AG04450 (cell line): ENCODE measurements around the gene DMBT1. TPM values are rescaled to one million over a fixed set of nuclear protein-coding genes. Genes with fewer than 3 reads are reported as not detected.

Source experiments
- CTCF ChIA-PET: fragments of 300-600, 350-600 bp; formaldehyde crosslinking; extraction: SDS; loops from one replicate; lab custom pipeline; 2022; ENCODE audit warnings: antibody characterized with exemption, inconsistent platforms; lab: Charles Lee
- POLR2A ChIA-PET: fragments of 350-600 bp; formaldehyde crosslinking; extraction: SDS; loops from one replicate; lab custom pipeline; 2021; ENCODE audit warnings: antibody characterized with exemption, inconsistent platforms; lab: Yijun Ruan, JAX
- DNase-seq: peaks from one replicate; pipeline ENCODE4 v3.0.0-alpha.2; 2011; ENCODE audit warnings: low read depth, low spot score
- H3K27ac ChIP-seq: one replicate; pipeline ENCODE4 v1.5.1; 2012; ENCODE audit warnings: low read depth, low read length, control low read depth
- H3K27me3 ChIP-seq: one replicate; pipeline ENCODE4 v1.6.0; 2012; ENCODE audit warnings: low read length; ENCODE audit not compliant: control insufficient read depth, insufficient read depth
- H3K4me3 ChIP-seq: 2 replicates; pipeline ENCODE4 v1.5.1; 2011; ENCODE audit warnings: mild to moderate bottlenecking, low read depth, low read length, control low read depth
- H3K9me3 ChIP-seq: 2 replicates; pipeline ENCODE4 v1.5.1; 2012; ENCODE audit warnings: low read length; ENCODE audit not compliant: control insufficient read depth, insufficient read depth
- CTCF ChIP-seq: IDR thresholded peaks from 2 replicates; pipeline ENCODE4 v1.5.1; 2011; ENCODE audit warnings: low read depth, low read length, control low read depth, inconsistent platforms
- polyA plus RNA-seq: library from polyadenylated mRNA; depleted of rRNA; stranded (reverse); fragments of >200 nt; gene quantifications from 2 replicates; pipeline ENCODE4 v1.2.3, GENCODE V29; 2011

Gene DMBT1
- polyA plus RNA-seq, 1 experiment: not detected

- H3K27ac ChIP-seq: no peak overlapping the region
- POLR2A ChIA-PET: no interaction called here
- H3K27me3 ChIP-seq: peaks cover 4% of the 10 kb centered on the region
- H3K4me3 ChIP-seq: no peak overlapping the region
- no peaks in the 10 kb centered on the region for H3K9me3 ChIP-seq
- CTCF ChIA-PET: no interaction called here
- DNase-seq: no peak
- TF ChIP-seq CTCF: no peak
These were observed 26.7 kb downstream of the DMBT1 start for GRCh38 chr10:122587098-122587760.

GRCh38 chr10:122588381-122588780, 27.8 kb downstream of the DMBT1 start:
- ChIA-PET POLR2A (no interaction called here), CTCF (no interaction called here)
- no peak overlapping the region for H3K27ac ChIP-seq

GRCh38 chr10:122590153-122590552, 29.6 kb downstream of the DMBT1 start:
- TF ChIP-seq CTCF: no peak
- H3K27ac ChIP-seq: no peak overlapping the region
- ChIA-PET POLR2A (no interaction called here), CTCF (interaction anchor here (1.4 kb wide), 1 partner anchor 25 kb away, joined by 4 read pairs; no protein-coding TSS in a partner anchor)
- peaks cover 4% of the 10 kb centered on the region for H3K27me3 ChIP-seq
- H3K4me3 ChIP-seq: no peak overlapping the region
- no peak for DNase-seq
- no peaks in the 10 kb centered on the region for H3K9me3 ChIP-seq

More at GRCh38 chr10:122588381-122588780, 27.8 kb downstream of the DMBT1 start:
- no peak for TF ChIP-seq CTCF
- Histone ChIP-seq H3K4me3 (no peak overlapping the region), H3K9me3 (no peaks in the 10 kb centered on the region), H3K27me3 (peaks cover 4% of the 10 kb centered on the region)
- DNase-seq: no peak

GRCh38 chr10:122591736-122592135, 31.2 kb downstream of the DMBT1 start:
- TF ChIP-seq CTCF: no peak
- Histone ChIP-seq H3K27ac (no peak overlapping the region), H3K9me3 (no peaks in the 10 kb centered on the region), H3K27me3 (peaks cover 4% of the 10 kb centered on the region), H3K4me3 (no peak overlapping the region)
- POLR2A ChIA-PET: no interaction called here
- no peak for DNase-seq
- CTCF ChIA-PET: interaction anchor here (1.4 kb wide), 1 partner anchor 26 kb away, joined by 4 read pairs; no protein-coding TSS in a partner anchor

- H3K27me3 ChIP-seq: peaks cover 3% of the 10 kb centered on the region
- no peak for TF ChIP-seq CTCF
- no peak overlapping the region for H3K27ac ChIP-seq
- ChIA-PET CTCF (no interaction called here), POLR2A (no interaction called here)
- H3K4me3 ChIP-seq: no peak overlapping the region
- no peaks in the 10 kb centered on the region for H3K9me3 ChIP-seq
- DNase-seq: no peak
These were observed 31.6 kb downstream of the DMBT1 start for GRCh38 chr10:122592161-122592560.
